ENCODE measurements around the gene KLK12.

The KLK12 gene

DNA sequence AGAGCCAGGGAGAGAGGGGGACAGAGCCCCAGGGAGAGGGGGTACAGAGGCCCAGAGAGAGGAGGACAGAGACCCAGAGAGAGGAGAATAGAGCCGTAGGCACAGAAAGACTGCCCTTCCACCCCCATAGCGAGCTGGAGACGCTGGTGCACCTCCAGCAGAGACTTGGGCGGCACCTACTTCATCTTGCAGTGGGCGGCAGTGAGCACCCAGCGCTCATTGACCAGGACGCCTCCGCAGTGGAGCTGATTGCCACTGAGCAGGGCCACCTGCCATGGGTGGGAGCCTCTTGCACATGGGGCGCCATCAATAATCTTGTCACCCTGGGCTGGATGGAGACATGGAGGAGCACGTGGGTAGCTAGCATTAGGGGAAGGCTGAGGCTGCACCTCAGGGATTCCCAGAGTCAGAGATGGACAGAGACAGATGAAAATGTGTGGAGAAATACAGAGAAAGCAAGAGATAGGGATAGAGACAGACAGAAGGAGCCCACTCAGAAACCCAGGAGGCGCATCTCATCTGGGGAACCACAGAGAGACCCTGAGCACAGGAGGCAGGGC is 53.1 kb downstream of the KLK12 start:
- Histone ChIP-seq H2AFZ (no peak overlapping the region), H3K4me2 (ENCODE audit: low read length) (no peak overlapping the region), H3K27me3 (ENCODE audit: control insufficient read depth, insufficient read depth, low read length) (no peaks in the 10 kb centered on the region), H3K9ac (no peak overlapping the region), H3K36me3 (ENCODE audit: control insufficient read depth, insufficient read depth, low read length) (no peaks in the 10 kb centered on the region), H3K4me1 (no peaks in the 10 kb centered on the region), H3K27ac (no peak overlapping the region), H3K4me3 (ENCODE audit: low read depth, low read length) (no peak overlapping the region), H3K79me2 (no peaks in the 10 kb centered on the region), H3K9me3 (ENCODE audit: control insufficient read depth, low read length) (no peaks in the 10 kb centered on the region)
- TF ChIP-seq, protein P1, sequence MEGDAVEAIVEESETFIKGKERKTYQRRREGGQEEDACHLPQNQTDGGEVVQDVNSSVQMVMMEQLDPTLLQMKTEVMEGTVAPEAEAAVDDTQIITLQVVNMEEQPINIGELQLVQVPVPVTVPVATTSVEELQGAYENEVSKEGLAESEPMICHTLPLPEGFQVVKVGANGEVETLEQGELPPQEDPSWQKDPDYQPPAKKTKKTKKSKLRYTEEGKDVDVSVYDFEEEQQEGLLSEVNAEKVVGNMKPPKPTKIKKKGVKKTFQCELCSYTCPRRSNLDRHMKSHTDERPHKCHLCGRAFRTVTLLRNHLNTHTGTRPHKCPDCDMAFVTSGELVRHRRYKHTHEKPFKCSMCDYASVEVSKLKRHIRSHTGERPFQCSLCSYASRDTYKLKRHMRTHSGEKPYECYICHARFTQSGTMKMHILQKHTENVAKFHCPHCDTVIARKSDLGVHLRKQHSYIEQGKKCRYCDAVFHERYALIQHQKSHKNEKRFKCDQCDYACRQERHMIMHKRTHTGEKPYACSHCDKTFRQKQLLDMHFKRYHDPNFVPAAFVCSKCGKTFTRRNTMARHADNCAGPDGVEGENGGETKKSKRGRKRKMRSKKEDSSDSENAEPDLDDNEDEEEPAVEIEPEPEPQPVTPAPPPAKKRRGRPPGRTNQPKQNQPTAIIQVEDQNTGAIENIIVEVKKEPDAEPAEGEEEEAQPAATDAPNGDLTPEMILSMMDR (IDR thresholded peaks at IDR 0.05): no peak

DNA sequence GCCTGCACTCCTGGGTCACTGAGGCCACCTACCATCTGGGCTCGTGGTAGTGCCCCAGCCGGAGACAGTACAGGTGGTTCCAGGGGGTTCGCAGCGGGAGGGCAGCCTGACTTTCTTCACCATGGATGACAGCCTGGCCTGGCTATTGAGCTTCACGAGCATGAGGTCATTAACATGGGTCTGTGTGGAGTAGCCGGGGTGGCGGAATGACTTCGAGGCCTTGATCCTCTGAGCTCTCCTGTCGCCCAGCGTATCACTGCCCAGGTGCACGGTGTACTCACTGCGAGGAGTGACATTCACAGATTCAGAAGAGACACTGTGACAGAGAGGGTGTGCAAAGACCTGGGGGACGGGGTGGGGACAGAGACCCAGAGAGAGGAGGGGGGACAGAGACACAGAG is 54.6 kb downstream of the KLK12 start:
- no peak overlapping the region for H3K9ac ChIP-seq
- H3K4me1 ChIP-seq: no peaks in the 10 kb centered on the region
- TF ChIP-seq, protein P1 (IDR thresholded peaks at IDR 0.05): no peak
- no peaks in the 10 kb centered on the region for H3K27me3 ChIP-seq (ENCODE audit: control insufficient read depth, insufficient read depth, low read length)
- H3K27ac ChIP-seq: no peak overlapping the region
- no peak overlapping the region for H3K4me3 ChIP-seq (ENCODE audit: low read depth, low read length)
- no peaks in the 10 kb centered on the region for H3K79me2 ChIP-seq
- no peaks in the 10 kb centered on the region for H3K9me3 ChIP-seq (ENCODE audit: control insufficient read depth, low read length)
- H3K36me3 ChIP-seq (ENCODE audit: control insufficient read depth, insufficient read depth, low read length): no peaks in the 10 kb centered on the region
- H3K4me2 ChIP-seq (ENCODE audit: low read length): no peak overlapping the region
- no peak overlapping the region for H2AFZ ChIP-seq

DNA sequence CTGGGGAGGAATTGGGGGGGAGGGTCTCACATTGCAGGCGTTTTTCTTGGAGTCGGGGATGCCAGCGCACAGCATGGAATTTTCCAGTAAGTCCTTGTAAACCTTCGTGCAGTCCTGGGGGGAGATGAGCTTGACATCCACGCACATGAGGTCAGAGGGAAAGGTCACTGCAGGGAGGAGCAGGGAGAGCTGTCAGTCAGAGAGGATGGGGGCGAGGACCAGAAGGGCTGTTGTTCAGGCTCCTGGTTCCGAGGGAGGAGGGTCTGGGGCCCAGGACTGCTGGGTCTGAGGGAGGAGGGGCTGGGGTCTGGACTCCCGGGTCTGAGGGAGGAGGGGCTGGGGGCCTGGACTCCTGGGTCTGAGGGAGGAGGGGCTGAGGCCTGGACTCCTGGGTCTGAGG is 55.0 kb downstream of the KLK12 start:
- Histone ChIP-seq H3K79me2 (no peaks in the 10 kb centered on the region), H3K4me3 (ENCODE audit: low read depth, low read length) (no peak overlapping the region), H3K36me3 (ENCODE audit: control insufficient read depth, insufficient read depth, low read length) (no peaks in the 10 kb centered on the region), H3K4me1 (no peaks in the 10 kb centered on the region), H2AFZ (no peak overlapping the region), H3K27ac (no peak overlapping the region), H3K4me2 (ENCODE audit: low read length) (no peak overlapping the region), H3K9me3 (ENCODE audit: control insufficient read depth, low read length) (no peaks in the 10 kb centered on the region), H3K27me3 (ENCODE audit: control insufficient read depth, insufficient read depth, low read length) (no peaks in the 10 kb centered on the region), H3K9ac (no peak overlapping the region)
- TF ChIP-seq, protein P1 (IDR thresholded peaks at IDR 0.05): no peak
